ENCODE data around the gene BNIP1. TPM values are rescaled to one million over a fixed set of nuclear protein-coding genes. Genes with fewer than 3 reads are reported as not detected.

Gene BNIP1
- polyA plus RNA-seq, 3 donors, result 10.2 to 12.3 (median 12.1) TPM

DNA sequence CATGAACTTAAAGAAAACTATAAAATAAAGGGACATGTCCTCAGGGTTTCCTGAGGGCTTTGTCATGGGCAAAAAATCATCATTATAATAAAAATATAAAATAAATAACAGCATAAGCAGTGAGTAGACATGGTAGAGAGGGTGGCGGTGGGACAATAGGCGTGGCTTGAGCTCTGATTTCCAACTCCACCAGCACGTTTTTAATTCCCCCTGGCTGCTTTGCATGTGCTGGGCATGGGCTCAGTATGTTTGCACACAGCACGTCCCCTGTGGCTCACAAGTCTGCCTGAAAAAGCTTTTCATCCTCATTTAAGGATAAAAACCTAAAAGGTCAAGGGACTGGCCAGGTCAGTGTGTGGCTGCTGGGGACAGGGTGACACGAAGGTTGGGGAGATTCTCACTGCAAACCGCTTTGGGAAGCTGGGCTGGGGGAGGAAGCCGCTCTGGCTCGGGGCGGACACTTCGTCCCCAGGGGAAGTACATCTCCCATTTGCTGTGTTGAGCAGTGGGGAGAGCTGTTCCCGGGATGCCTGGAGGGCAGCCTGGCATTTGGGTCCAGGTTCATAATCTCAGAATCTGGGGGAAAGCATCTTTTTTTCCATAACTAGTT is 58.0 kb downstream of the BNIP1 start:
- WGBS, 3 donors, result 16 to 22% (median 17%) methylated on average over 11 of the region's 11 CpGs
- H3K27ac ChIP-seq (ENCODE audit: low read depth, low read length), result no peak overlapping the region

GRCh38 chr5:173204185-173204979 is 60.1 kb downstream of the BNIP1 start:
- 82 to 92% (median 87%) methylated on average over 6 of the region's 6 CpGs for WGBS, 3 donors

DNA sequence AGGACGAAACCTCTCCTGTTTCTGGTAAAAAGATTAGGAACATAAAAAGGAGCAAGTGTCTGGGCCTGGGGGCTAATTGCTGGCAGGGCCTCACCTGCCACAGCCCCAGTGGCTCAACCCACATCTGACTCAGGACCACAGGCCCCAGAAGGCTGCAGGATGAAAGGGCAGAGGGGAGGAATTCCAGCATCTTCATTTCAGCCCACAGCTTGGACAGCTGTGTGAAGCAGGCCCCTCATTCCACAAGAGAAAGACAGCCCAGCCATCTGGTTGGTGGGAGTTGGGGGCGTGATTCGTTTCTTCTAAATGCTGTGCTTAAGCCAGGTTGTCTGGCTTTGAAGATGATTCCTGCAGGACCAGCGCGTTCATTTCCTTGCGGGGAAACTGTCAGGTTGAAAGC is 61.6 kb downstream of the BNIP1 start:
- H3K27ac ChIP-seq (ENCODE audit: low read depth, low read length), result no peak overlapping the region
- 61 to 62% (median 61%) methylated on average over 6 of the region's 6 CpGs for WGBS, 3 donors

More at GRCh38 chr5:173204185-173204979, 60.1 kb downstream of the BNIP1 start:
- no peak overlapping the region for H3K27ac ChIP-seq (ENCODE audit: low read depth, low read length)

DNA sequence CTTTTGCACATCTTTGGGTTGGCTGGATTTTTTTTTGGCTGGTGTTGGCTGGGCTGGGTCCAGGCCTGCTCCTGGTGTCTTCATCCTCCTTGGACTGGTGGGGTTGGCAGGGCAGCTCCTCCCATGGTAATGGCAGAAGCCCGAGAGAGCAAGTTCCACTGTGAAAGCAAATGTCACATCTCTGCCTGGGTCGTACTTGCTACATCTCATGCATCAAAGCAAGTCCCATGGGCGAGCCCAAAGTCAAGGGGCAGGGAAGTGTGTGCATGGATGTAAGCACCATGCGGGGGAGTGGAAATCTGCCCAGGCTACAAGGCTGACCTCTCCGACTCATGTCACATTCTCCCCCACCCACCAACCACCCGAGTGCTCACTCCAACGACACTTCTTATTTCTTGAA is 64.0 kb downstream of the BNIP1 start:
- no peak overlapping the region for H3K27ac ChIP-seq (ENCODE audit: low read depth, low read length)
- WGBS, 3 donors, result 79 to 98% (median 94%) methylated on average over 7 of the region's 7 CpGs

GRCh38 chr5:173210877-173211276 is 66.5 kb downstream of the BNIP1 start:
- H3K27ac ChIP-seq (ENCODE audit: low read depth, low read length), result no peak overlapping the region
- WGBS, 3 donors, result 89 to 96% (median 91%) methylated on average over 8 of the region's 8 CpGs

DNA sequence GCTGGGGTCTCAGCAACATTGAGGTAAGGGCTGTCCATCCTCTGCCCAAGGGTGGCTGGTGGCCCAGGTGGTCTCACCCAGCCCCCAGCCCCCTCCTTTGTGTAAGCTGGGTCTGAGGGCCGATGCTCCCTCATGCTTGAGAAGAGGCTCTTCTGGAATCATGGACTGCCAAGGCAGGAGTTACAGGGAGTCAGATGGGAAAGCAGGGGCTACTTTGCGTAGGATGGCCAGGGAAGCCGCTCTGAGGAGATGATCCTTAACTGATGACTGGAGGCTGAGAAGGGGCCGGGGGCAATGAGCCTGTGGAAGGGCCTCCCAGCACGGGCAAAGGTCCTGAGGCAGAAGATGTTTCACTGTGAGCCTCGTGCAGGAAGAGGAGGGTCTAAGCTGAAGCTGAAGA is 67.0 kb downstream of the BNIP1 start:
- WGBS, 3 donors, result 66 to 81% (median 73%) methylated on average over 6 of the region's 6 CpGs
- no peak overlapping the region for H3K27ac ChIP-seq (ENCODE audit: low read depth, low read length)

GRCh38 chr5:173213236-173213933 is 69.1 kb downstream of the BNIP1 start:
- WGBS, 3 donors, result 95 to 96% (median 95%) methylated on average over 37 to 49 of the region's 49 CpGs
- H3K27ac ChIP-seq (ENCODE audit: low read depth, low read length), result no peak overlapping the region

Other genes with a start within 250 kb of the BNIP1 start
- gene RPL26L1, start 185.1 kb upstream of the BNIP1 start, polyA plus RNA-seq, result 10 to 100 TPM; 29.3 to 46.7 (median 45.1) TPM
- gene ATP6V0E1, start 160.8 kb upstream of the BNIP1 start, polyA plus RNA-seq, result 100 to 1,000 TPM; 145 to 323 (median 287) TPM
- gene CREBRF, start 88.2 kb upstream of the BNIP1 start, polyA plus RNA-seq, result 10 to 100 TPM in 1 of 3 donors, 1 to 10 TPM in 2; 3.0 to 10.7 (median 5.5) TPM
- gene NKX2-5, start 90.7 kb downstream of the BNIP1 start, polyA plus RNA-seq, result under 1 TPM; 0.03 to 0.56 (median 0.10) TPM
- 10 to 100 TPM in 1 of 3 donors, 1 to 10 TPM in 2; 2.0 to 10.6 (median 3.3) TPM for gene STC2, start 183.9 kb downstream of the BNIP1 start, polyA plus RNA-seq